ENCODE results near the gene COMMD3. TPM values are rescaled to one million over a fixed set of nuclear protein-coding genes. Genes with fewer than 3 reads are reported as not detected.

COMMD3 gene
- total and polyA plus RNA-seq, 2 of the 8 experiments (the other 6 are each of a cell fraction or from before 2014, with no cell fraction given): 2.3 to 2.7 TPM

GRCh38 chr10:22309180-22310000, 6.8 kb upstream of the COMMD3 start:
- no peak overlapping the region for H4K91ac ChIP-seq (replicated peaks; ENCODE audit: insufficient read length, low read length)
- no peak overlapping the region for H4K5ac ChIP-seq (ENCODE audit: insufficient read length, low read depth, low read length)
- ChIA-PET POLR2A (ENCODE audit: partially characterized antibody) (no interaction called here), CTCF (ENCODE audit: partially characterized antibody) (no interaction called here)
- no peak for FAIRE-seq
- H3K36me3 ChIP-seq (ENCODE audit: control insufficient read depth in 2 of 4, insufficient read depth in 4 of 4, low read length in 3 of 4): no peaks in the 10 kb centered on the region
- peaks cover 2 to 10% (median 6%) of the 10 kb centered on the region in 4 experiments; a peak in 5 of 7 replicates for H3K27me3 ChIP-seq (replicated peaks in 1 of 4; ENCODE audit: control insufficient read depth in 3 of 4, extremely low read depth in 1 of 4, insufficient read depth in 3 of 4, low read length in 3 of 4)
- H3K4me2 ChIP-seq (ENCODE audit: insufficient read depth in 1 of 2, low read depth in 2 of 2, low read length in 2 of 2): no peak overlapping the region
- no peaks in the 10 kb centered on the region for H3K4me1 ChIP-seq (replicated peaks in 1 of 4; ENCODE audit: control insufficient read depth in 3 of 4, insufficient read depth in 4 of 4, low read length in 3 of 4)
- no peaks in the 10 kb centered on the region for H3K23me2 ChIP-seq (ENCODE audit: low read depth, low read length)
- no peak overlapping the region for H3K18ac ChIP-seq (ENCODE audit: extremely low read depth, low read length)
- no peak overlapping the region for H3K23ac ChIP-seq (ENCODE audit: insufficient read length)
- no peak overlapping the region for H2BK15ac ChIP-seq (ENCODE audit: low read length)
- no peak overlapping the region for H3K4me3 ChIP-seq (ENCODE audit: extremely low read depth in 1 of 4, insufficient read depth in 2 of 4, low read depth in 3 of 4, low read length in 4 of 4)
- H3K79me1 ChIP-seq (ENCODE audit: low read depth, low read length): no peaks in the 10 kb centered on the region
- no peak overlapping the region for H2AFZ ChIP-seq (ENCODE audit: low read length)
- WGBS, 2 experiments (ENCODE audit: extremely low coverage in 1 of 2, insufficient coverage in 1 of 2, insufficient read length in 1 of 2, insufficient replicate concordance in 2 of 2, low coverage in 1 of 2, low lambda C conversion rate in 2 of 2, missing lambda C conversion rate in 1 of 2): 92% methylated on average over 4 of the region's 4 CpGs; no CpG with 5 or more reads in 1 of the 2 experiments
- H2BK5ac ChIP-seq (ENCODE audit: low read depth, low read length): no peak overlapping the region
- no peak overlapping the region for H3K4ac ChIP-seq (replicated peaks; ENCODE audit: insufficient read length, low read depth, low read length)
- no peak for TF ChIP-seq SUZ12 (IDR thresholded peaks at IDR 0.05; ENCODE audit: low read length)
- no peak for TF ChIP-seq SIX5 (IDR thresholded peaks at IDR 0.05; ENCODE audit: low read depth, low read length)
- no peak for TF ChIP-seq BRCA1 (IDR thresholded peaks at IDR 0.05; ENCODE audit: low read depth, low read length)
- no peak for TF ChIP-seq PHF8 (conservative IDR thresholded peaks at IDR 0.05; ENCODE audit: low read depth, low read length)
- TF ChIP-seq TBP (IDR thresholded peaks at IDR 0.05; ENCODE audit: low read depth, low read length): no peak
- no peak for TF ChIP-seq HDAC6 (IDR thresholded peaks at IDR 0.05; ENCODE audit: low read depth, low read length)
- TF ChIP-seq JUND (IDR thresholded peaks at IDR 0.05; ENCODE audit: low read length): no peak
- no peak for TF ChIP-seq SP2 (IDR thresholded peaks at IDR 0.05; ENCODE audit: low read length)
- TF ChIP-seq E2F6 (IDR thresholded peaks at IDR 0.05): no peak
- TF ChIP-seq KDM5A (IDR thresholded peaks at IDR 0.05; ENCODE audit: low read length): no peak
- no peaks in the 10 kb centered on the region for H4K20me1 ChIP-seq (replicated peaks in 1 of 2; ENCODE audit: control insufficient read depth in 1 of 2, insufficient read depth in 2 of 2, low read length in 2 of 2)
- no peak overlapping the region for H2AK5ac ChIP-seq (ENCODE audit: low read depth, low read length)
- H3K79me2 ChIP-seq (ENCODE audit: control insufficient read depth in 1 of 2, insufficient read depth in 2 of 2, low read length in 2 of 2): no peaks in the 10 kb centered on the region
- no peak overlapping the region for H2BK20ac ChIP-seq (ENCODE audit: low read length)
- no peak overlapping the region for H3K56ac ChIP-seq (replicated peaks; ENCODE audit: insufficient read length, low read depth, low read length)
- H2BK120ac ChIP-seq (replicated peaks; ENCODE audit: low read depth, low read length): no peak overlapping the region
- H3K27ac ChIP-seq (ENCODE audit: low read depth, low read length): no peak overlapping the region
- DNase-seq (ENCODE audit: low read depth in 1 of 2, low spot score in 2 of 2): no peak
- no peaks in the 10 kb centered on the region for H3K9me3 ChIP-seq (ENCODE audit: insufficient read depth in 2 of 2, low read depth in 1 of 2, low read length in 1 of 2)
- H3K14ac ChIP-seq (ENCODE audit: insufficient read length): no peak overlapping the region
- H3K9ac ChIP-seq (replicated peaks in 1 of 4; ENCODE audit: extremely low read depth in 1 of 4, low read depth in 3 of 4, low read length in 3 of 4): no peak overlapping the region
- no peak overlapping the region for H4K8ac ChIP-seq (ENCODE audit: extremely low read depth, insufficient read depth, low read length)
- H2BK12ac ChIP-seq (ENCODE audit: low read depth, low read length): no peak overlapping the region

All from H1 (cell line).